ENCODE data around the gene DPH6.

DPH6 gene

GRCh38 chr15:35465783-35466182 lies 80.2 kb downstream of the DPH6 start:
- Histone ChIP-seq H3K27ac (ENCODE audit: low read length) (no peak overlapping the region), H3K4me2 (ENCODE audit: low read length) (no peak overlapping the region), H4K20me1 (ENCODE audit: insufficient read depth, low read length) (no peaks in the 10 kb centered on the region), H3K27me3 (ENCODE audit: low read depth, low read length) (no peaks in the 10 kb centered on the region), H3K9ac (ENCODE audit: low read length) (no peak overlapping the region), H3K4me3 (ENCODE audit: low read length) (no peak overlapping the region), H3K36me3 (replicated peaks; ENCODE audit: low read depth, low read length) (no peaks in the 10 kb centered on the region), H3K9me3 (ENCODE audit: insufficient read depth, low read length) (no peaks in the 10 kb centered on the region), H2AFZ (ENCODE audit: low read depth, low read length) (no peak overlapping the region), H3K79me2 (ENCODE audit: low read length) (no peaks in the 10 kb centered on the region), H3K4me1 (ENCODE audit: low read length) (no peaks in the 10 kb centered on the region)
- TF ChIP-seq EZH2phosphoT487 (IDR thresholded peaks at IDR 0.05; ENCODE audit: low read depth) = no peak
- TF ChIP-seq, protein P1, sequence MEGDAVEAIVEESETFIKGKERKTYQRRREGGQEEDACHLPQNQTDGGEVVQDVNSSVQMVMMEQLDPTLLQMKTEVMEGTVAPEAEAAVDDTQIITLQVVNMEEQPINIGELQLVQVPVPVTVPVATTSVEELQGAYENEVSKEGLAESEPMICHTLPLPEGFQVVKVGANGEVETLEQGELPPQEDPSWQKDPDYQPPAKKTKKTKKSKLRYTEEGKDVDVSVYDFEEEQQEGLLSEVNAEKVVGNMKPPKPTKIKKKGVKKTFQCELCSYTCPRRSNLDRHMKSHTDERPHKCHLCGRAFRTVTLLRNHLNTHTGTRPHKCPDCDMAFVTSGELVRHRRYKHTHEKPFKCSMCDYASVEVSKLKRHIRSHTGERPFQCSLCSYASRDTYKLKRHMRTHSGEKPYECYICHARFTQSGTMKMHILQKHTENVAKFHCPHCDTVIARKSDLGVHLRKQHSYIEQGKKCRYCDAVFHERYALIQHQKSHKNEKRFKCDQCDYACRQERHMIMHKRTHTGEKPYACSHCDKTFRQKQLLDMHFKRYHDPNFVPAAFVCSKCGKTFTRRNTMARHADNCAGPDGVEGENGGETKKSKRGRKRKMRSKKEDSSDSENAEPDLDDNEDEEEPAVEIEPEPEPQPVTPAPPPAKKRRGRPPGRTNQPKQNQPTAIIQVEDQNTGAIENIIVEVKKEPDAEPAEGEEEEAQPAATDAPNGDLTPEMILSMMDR (IDR thresholded peaks at IDR 0.05; ENCODE audit: low read depth, low read length) = no peak

- no peaks in the 10 kb centered on the region for H3K4me1 ChIP-seq (ENCODE audit: low read length)
- no peak for TF ChIP-seq EZH2phosphoT487 (IDR thresholded peaks at IDR 0.05; ENCODE audit: low read depth)
- TF ChIP-seq, protein P1 (IDR thresholded peaks at IDR 0.05; ENCODE audit: low read depth, low read length) = no peak
- no peak overlapping the region for H3K4me2 ChIP-seq (ENCODE audit: low read length)
- no peaks in the 10 kb centered on the region for H3K79me2 ChIP-seq (ENCODE audit: low read length)
- H3K27me3 ChIP-seq (ENCODE audit: low read depth, low read length) = no peaks in the 10 kb centered on the region
- no peaks in the 10 kb centered on the region for H4K20me1 ChIP-seq (ENCODE audit: insufficient read depth, low read length)
- no peak overlapping the region for H3K9ac ChIP-seq (ENCODE audit: low read length)
- no peak overlapping the region for H3K27ac ChIP-seq (ENCODE audit: low read length)
- no peak overlapping the region for H2AFZ ChIP-seq (ENCODE audit: low read depth, low read length)
- H3K36me3 ChIP-seq (replicated peaks; ENCODE audit: low read depth, low read length) = no peaks in the 10 kb centered on the region
- H3K4me3 ChIP-seq (ENCODE audit: low read length) = no peak overlapping the region
- H3K9me3 ChIP-seq (ENCODE audit: insufficient read depth, low read length) = no peaks in the 10 kb centered on the region
Measured at GRCh38 chr15:35460616-35461015, 85.3 kb downstream of the DPH6 start.

DNA sequence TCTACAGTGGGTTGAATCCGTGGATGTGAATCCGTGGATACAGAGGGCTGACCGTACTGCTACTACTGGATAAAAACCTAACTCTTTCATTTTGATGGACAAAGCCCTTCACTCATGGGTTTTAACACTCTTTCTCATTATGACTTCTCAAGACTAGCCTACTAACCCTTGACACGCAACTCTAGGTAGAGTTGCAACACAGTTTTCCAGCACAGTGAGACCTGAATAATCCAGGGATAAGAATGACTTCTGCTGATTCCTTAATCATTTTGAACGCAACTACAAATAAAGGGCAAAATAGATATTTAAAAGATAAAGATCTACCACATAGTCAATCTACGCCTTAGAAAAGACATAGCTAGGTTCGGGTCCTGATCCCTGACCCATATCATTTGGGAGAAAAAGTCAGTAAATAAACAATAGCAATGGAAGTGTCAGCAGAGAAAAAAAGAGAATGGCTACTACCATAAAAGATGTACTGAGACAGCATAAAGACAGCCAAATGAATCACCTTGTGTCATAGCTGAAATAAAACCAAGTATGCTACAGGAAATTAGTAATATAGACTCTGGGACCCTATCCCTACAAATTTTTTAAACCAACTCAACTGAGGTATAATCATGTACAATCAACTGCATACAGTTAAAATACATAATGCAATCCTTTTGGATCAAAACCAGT lies 87.6 kb downstream of the DPH6 start:
- Histone ChIP-seq H3K27me3 (ENCODE audit: low read depth, low read length) (no peaks in the 10 kb centered on the region), H3K36me3 (replicated peaks; ENCODE audit: low read depth, low read length) (no peaks in the 10 kb centered on the region), H3K9ac (ENCODE audit: low read length) (no peak overlapping the region), H3K27ac (ENCODE audit: low read length) (no peak overlapping the region), H2AFZ (ENCODE audit: low read depth, low read length) (no peak overlapping the region), H3K4me1 (ENCODE audit: low read length) (no peaks in the 10 kb centered on the region), H4K20me1 (ENCODE audit: insufficient read depth, low read length) (no peaks in the 10 kb centered on the region), H3K4me2 (ENCODE audit: low read length) (no peak overlapping the region), H3K9me3 (ENCODE audit: insufficient read depth, low read length) (no peaks in the 10 kb centered on the region), H3K79me2 (ENCODE audit: low read length) (no peaks in the 10 kb centered on the region), H3K4me3 (ENCODE audit: low read length) (no peak overlapping the region)
- TF ChIP-seq, protein P1 (IDR thresholded peaks at IDR 0.05; ENCODE audit: low read depth, low read length) = no peak
- TF ChIP-seq EZH2phosphoT487 (IDR thresholded peaks at IDR 0.05; ENCODE audit: low read depth) = no peak

DNA sequence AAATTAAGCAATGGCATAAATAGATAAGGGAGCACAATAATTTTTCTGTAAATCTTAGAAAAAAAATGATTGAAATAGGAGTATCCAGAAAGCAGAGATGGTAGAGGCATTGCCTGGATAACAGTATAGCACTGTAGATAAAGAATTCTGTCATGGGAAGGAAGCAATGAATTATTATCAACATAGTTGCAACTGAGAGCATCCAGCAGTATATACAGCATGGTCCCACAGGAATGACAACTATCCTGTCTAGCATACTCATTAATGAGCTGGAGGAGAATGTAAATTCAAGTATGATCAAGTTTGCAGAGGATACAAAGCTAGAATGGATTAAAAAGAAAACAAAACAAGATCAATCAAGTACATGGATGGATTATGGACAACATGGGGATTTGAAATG lies 90.8 kb downstream of the DPH6 start:
- TF ChIP-seq, protein P1 (IDR thresholded peaks at IDR 0.05; ENCODE audit: low read depth, low read length) = no peak
- TF ChIP-seq EZH2phosphoT487 (IDR thresholded peaks at IDR 0.05; ENCODE audit: low read depth) = no peak
- Histone ChIP-seq H3K4me3 (ENCODE audit: low read length) (no peak overlapping the region), H3K79me2 (ENCODE audit: low read length) (no peaks in the 10 kb centered on the region), H3K4me2 (ENCODE audit: low read length) (no peak overlapping the region), H2AFZ (ENCODE audit: low read depth, low read length) (no peak overlapping the region), H3K9me3 (ENCODE audit: insufficient read depth, low read length) (no peaks in the 10 kb centered on the region), H3K27me3 (ENCODE audit: low read depth, low read length) (no peaks in the 10 kb centered on the region), H3K4me1 (ENCODE audit: low read length) (no peaks in the 10 kb centered on the region), H3K27ac (ENCODE audit: low read length) (no peak overlapping the region), H3K9ac (ENCODE audit: low read length) (no peak overlapping the region), H3K36me3 (replicated peaks; ENCODE audit: low read depth, low read length) (peaks cover 3% of the 10 kb centered on the region), H4K20me1 (ENCODE audit: insufficient read depth, low read length) (no peaks in the 10 kb centered on the region)
